Panc1 (cell line): ENCODE measurements around the gene ZNF248. TPM values are rescaled to one million over a fixed set of nuclear protein-coding genes. Genes with fewer than 3 reads are reported as not detected.
A peak's percentile ranks its signal among the peaks of the same experiment; 100 is the strongest.

Experiments
- ATAC-seq: fragments of 200-7000 bp; cut with Tn5 transposase; 2 replicates; pipeline ENCODE4 v1.9.1; 2020; ENCODE audit warnings: mild to moderate bottlenecking, moderate library complexity
- BruUV-seq: library from RNA; stranded (reverse); fragments of 400-500 nt; replicated peaks from 2 replicates; lab custom pipeline; 2021; lab: Mats Ljungman, UMichigan
- CTCF ChIA-PET: fragments of 300-600 bp; sonication (Branson Sonifier 250); formaldehyde crosslinking; loops from one replicate; lab custom pipeline; 2022; ENCODE audit warnings: antibody characterized with exemption; lab: Charles Lee
- POLR2A ChIA-PET: fragments of 300-600 bp; sonication (Branson Sonifier 250); formaldehyde crosslinking; loops from one replicate; lab custom pipeline; 2022; ENCODE audit warnings: antibody characterized with exemption; lab: Charles Lee
- DNase-seq: peaks from one replicate; pipeline ENCODE4 v3.0.0-alpha.2; 2010; ENCODE audit warnings: low read depth, low spot score
- H3K27ac ChIP-seq: 2 replicates; pipeline ENCODE4 v1.5.1; 2011; ENCODE audit warnings: mild to moderate bottlenecking, low read length, inconsistent platforms
- H3K27me3 ChIP-seq: fragments of 200-500 bp; sonication (Bioruptor generic); 2 replicates; pipeline ENCODE4 v1.6.0; 2014; ENCODE audit warnings: low read length, inconsistent platforms; ENCODE audit not compliant: control insufficient read depth, insufficient read depth
- H3K36me3 ChIP-seq: fragments of 200-500 bp; sonication (Bioruptor generic); 2 replicates; pipeline ENCODE4 v1.5.1; 2014; ENCODE audit warnings: inconsistent platforms, mild to moderate bottlenecking, low read length, moderate library complexity; ENCODE audit not compliant: control insufficient read depth, insufficient read depth
- H3K4me1 ChIP-seq: 2 replicates; pipeline ENCODE4 v1.5.1; 2011; ENCODE audit warnings: inconsistent platforms, mild to moderate bottlenecking, low read length, moderate library complexity; ENCODE audit not compliant: control insufficient read depth, insufficient read depth
- H3K4me3 ChIP-seq, 2 experiments: 2 replicates each; pipeline ENCODE4 v1.5.1; 2011 to 2012; ENCODE audit warnings: low read depth in 2 of 2, low read length in 2 of 2, mild to moderate bottlenecking in 2 of 2, inconsistent platforms in 1 of 2, moderate library complexity in 1 of 2
- H3K9me3 ChIP-seq: fragments of 200-500 bp; sonication (Bioruptor generic); 2 replicates; pipeline ENCODE4 v1.5.1; 2014; ENCODE audit warnings: low read depth, mild to moderate bottlenecking, inconsistent platforms, low read length, moderate library complexity; ENCODE audit not compliant: control insufficient read depth, insufficient read depth
- SIN3A ChIP-seq: IDR thresholded peaks from 2 replicates; pipeline ENCODE4 v1.6.1; 2012; ENCODE audit warnings: low read depth, mild to moderate bottlenecking, low read length, moderate library complexity, borderline replicate concordance; ENCODE audit not compliant: insufficient read depth
- TCF7L2 ChIP-seq: IDR thresholded peaks from 2 replicates; pipeline ENCODE4 v1.6.1; 2011; ENCODE audit warnings: mild to moderate bottlenecking, low read depth, low read length, inconsistent platforms
- in situ Hi-C: cut with HindIII; loops from 2 replicates; pipeline ENCODE4 v1.10.0; 2016; ENCODE audit warnings: low sequenced_read_pairs, low pct_unique_long_range_greater_than_20kb
- intact Hi-C: fragments of 100-400 bp; cut with micrococcal nuclease; formaldehyde crosslinking; loops from one replicate; pipeline ENCODE4 v1.10.0; 2022; ENCODE audit not compliant: unreplicated experiment
- total RNA-seq: library from RNA; stranded (reverse); gene quantifications from one replicate; pipeline ENCODE4 v1.2.1, GENCODE V29; 2021; ENCODE audit not compliant: unreplicated experiment
- TF ChIP-seq, protein P1 (sequence below): fragments of 450-650 bp; IDR thresholded peaks from 2 replicates; pipeline ENCODE4 v1.5.1; 2017; ENCODE audit warnings: mild to moderate bottlenecking
- TF ChIP-seq, protein P2 (sequence below), 2 experiments: IDR thresholded peaks; 2 replicates each; pipeline ENCODE4 v1.6.1; 2011 to 2012; ENCODE audit warnings: low read depth in 2 of 2, control low read depth in 1 of 2, low read length in 1 of 2, mild to moderate bottlenecking in 1 of 2, moderate library complexity in 1 of 2; ENCODE audit not compliant: insufficient read depth in 1 of 2

The ZNF248 gene
- total RNA-seq, 1 experiment from 2014 or later = 8.1 TPM

- intact Hi-C loops (no loop called here), in situ Hi-C loops (no loop called here)
- Histone ChIP-seq H3K27ac (no peak overlapping the region), H3K4me3 (no peak overlapping the region), H3K27me3 (no peaks in the 10 kb centered on the region), H3K9me3 (no peaks in the 10 kb centered on the region), H3K36me3 (no peaks in the 10 kb centered on the region), H3K4me1 (no peaks in the 10 kb centered on the region)
- TF ChIP-seq, protein P1, sequence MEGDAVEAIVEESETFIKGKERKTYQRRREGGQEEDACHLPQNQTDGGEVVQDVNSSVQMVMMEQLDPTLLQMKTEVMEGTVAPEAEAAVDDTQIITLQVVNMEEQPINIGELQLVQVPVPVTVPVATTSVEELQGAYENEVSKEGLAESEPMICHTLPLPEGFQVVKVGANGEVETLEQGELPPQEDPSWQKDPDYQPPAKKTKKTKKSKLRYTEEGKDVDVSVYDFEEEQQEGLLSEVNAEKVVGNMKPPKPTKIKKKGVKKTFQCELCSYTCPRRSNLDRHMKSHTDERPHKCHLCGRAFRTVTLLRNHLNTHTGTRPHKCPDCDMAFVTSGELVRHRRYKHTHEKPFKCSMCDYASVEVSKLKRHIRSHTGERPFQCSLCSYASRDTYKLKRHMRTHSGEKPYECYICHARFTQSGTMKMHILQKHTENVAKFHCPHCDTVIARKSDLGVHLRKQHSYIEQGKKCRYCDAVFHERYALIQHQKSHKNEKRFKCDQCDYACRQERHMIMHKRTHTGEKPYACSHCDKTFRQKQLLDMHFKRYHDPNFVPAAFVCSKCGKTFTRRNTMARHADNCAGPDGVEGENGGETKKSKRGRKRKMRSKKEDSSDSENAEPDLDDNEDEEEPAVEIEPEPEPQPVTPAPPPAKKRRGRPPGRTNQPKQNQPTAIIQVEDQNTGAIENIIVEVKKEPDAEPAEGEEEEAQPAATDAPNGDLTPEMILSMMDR = peak; percentile 76
- TF ChIP-seq SIN3A = no peak
- peak; percentile 2 for DNase-seq
- ChIA-PET CTCF (interaction anchor here (0.5 to 0.6 kb wide), 2 partner anchors 174 to 1372 kb away, joined by 3 to 5 read pairs; no protein-coding TSS in a partner anchor), POLR2A (no interaction called here)
- BruUV-seq = no TSS peak
- ATAC-seq = peak; percentile 87
These were observed 102.7 kb downstream of the ZNF248 start for GRCh38 chr10:37754538-37755323.

GRCh38 chr10:37752334-37752875 lies 105.0 kb downstream of the ZNF248 start:
- no peak overlapping the region for H3K4me3 ChIP-seq
- no peak overlapping the region for H3K27ac ChIP-seq
- H3K36me3 ChIP-seq = no peaks in the 10 kb centered on the region
- BruUV-seq = no TSS peak
- POLR2A ChIA-PET = interaction anchor here (0.6 kb wide), 1 partner anchor 271 kb away, joined by 7 read pairs; no protein-coding TSS in a partner anchor
- H3K4me1 ChIP-seq = no peaks in the 10 kb centered on the region
- no peaks in the 10 kb centered on the region for H3K27me3 ChIP-seq
- in situ Hi-C loops (no loop called here), intact Hi-C loops (no loop called here)
- CTCF ChIA-PET = no interaction called here
- ATAC-seq (no peak), DNase-seq (no peak)
- H3K9me3 ChIP-seq = no peaks in the 10 kb centered on the region
- TF ChIP-seq, protein P1 = 0 out of 2 replicates have a peak, but pooled peaks have one; percentile 4
- TF ChIP-seq, protein P2, sequence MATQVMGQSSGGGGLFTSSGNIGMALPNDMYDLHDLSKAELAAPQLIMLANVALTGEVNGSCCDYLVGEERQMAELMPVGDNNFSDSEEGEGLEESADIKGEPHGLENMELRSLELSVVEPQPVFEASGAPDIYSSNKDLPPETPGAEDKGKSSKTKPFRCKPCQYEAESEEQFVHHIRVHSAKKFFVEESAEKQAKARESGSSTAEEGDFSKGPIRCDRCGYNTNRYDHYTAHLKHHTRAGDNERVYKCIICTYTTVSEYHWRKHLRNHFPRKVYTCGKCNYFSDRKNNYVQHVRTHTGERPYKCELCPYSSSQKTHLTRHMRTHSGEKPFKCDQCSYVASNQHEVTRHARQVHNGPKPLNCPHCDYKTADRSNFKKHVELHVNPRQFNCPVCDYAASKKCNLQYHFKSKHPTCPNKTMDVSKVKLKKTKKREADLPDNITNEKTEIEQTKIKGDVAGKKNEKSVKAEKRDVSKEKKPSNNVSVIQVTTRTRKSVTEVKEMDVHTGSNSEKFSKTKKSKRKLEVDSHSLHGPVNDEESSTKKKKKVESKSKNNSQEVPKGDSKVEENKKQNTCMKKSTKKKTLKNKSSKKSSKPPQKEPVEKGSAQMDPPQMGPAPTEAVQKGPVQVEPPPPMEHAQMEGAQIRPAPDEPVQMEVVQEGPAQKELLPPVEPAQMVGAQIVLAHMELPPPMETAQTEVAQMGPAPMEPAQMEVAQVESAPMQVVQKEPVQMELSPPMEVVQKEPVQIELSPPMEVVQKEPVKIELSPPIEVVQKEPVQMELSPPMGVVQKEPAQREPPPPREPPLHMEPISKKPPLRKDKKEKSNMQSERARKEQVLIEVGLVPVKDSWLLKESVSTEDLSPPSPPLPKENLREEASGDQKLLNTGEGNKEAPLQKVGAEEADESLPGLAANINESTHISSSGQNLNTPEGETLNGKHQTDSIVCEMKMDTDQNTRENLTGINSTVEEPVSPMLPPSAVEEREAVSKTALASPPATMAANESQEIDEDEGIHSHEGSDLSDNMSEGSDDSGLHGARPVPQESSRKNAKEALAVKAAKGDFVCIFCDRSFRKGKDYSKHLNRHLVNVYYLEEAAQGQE (IDR thresholded peaks at IDR 0.05; ENCODE audit: insufficient read depth in 1 of 2, low read depth in 2 of 2, low read length in 1 of 2) = no peak
- TF ChIP-seq TCF7L2 = no peak
